Kidney epithelial cell (primary cell): Measurements from ENCODE around the gene ITGA3. TPM values are rescaled to one million over a fixed set of nuclear protein-coding genes. Genes with fewer than 3 reads are reported as not detected.
A peak's percentile ranks its signal among the peaks of the same experiment; 100 is the strongest.

ENCODE experiments used
- DNase-seq: peaks from one replicate; pipeline ENCODE4 v3.0.0-alpha.2; 2010; ENCODE audit warnings: low read depth
- H3K27me3 ChIP-seq: 2 replicates; pipeline ENCODE4 v1.6.0; 2011; ENCODE audit warnings: low read length; ENCODE audit not compliant: control insufficient read depth, insufficient read depth
- H3K36me3 ChIP-seq: 2 replicates; pipeline ENCODE4 v1.5.1; 2011; ENCODE audit warnings: low read length; ENCODE audit not compliant: control insufficient read depth, insufficient read depth
- H3K4me3 ChIP-seq: 2 replicates; pipeline ENCODE4 v1.5.1; 2011; ENCODE audit warnings: low read depth, mild to moderate bottlenecking, control low read depth, low read length
- CTCF ChIP-seq: IDR thresholded peaks from 2 replicates; pipeline ENCODE4 v1.5.1; 2011; ENCODE audit warnings: mild to moderate bottlenecking, moderate library complexity, low read length, control low read depth, inconsistent platforms; ENCODE audit not compliant: insufficient read depth, poor library complexity, severe bottlenecking
- total RNA-seq: library from RNA; depleted of rRNA; stranded (reverse); fragments of >200 nt; gene quantifications from 2 replicates; pipeline ENCODE4 v1.2.3, GENCODE V29; 2015

ITGA3 gene
- total RNA-seq, 1 donor from 2014 or later, result 1,029 TPM

- Histone ChIP-seq H3K27me3 (no peaks in the 10 kb centered on the region), H3K4me3 (no peak overlapping the region), H3K36me3 (peaks cover 9% of the 10 kb centered on the region)
- TF ChIP-seq CTCF, result no peak
- DNase-seq, result no peak
Measured at GRCh38 chr17:50063561-50064252, 7.8 kb downstream of the ITGA3 start.

GRCh38 chr17:50064253-50065001 lies 8.5 kb downstream of the ITGA3 start:
- DNase-seq, result peak; percentile 89
- Histone ChIP-seq H3K27me3 (no peaks in the 10 kb centered on the region), H3K36me3 (peaks cover 9% of the 10 kb centered on the region), H3K4me3 (no peak overlapping the region)
- no peak for TF ChIP-seq CTCF

- no peak for DNase-seq
- TF ChIP-seq CTCF, result no peak
- Histone ChIP-seq H3K4me3 (no peak overlapping the region), H3K36me3 (peaks cover 10% of the 10 kb centered on the region), H3K27me3 (no peaks in the 10 kb centered on the region)
Measured at GRCh38 chr17:50065056-50065455, 9.1 kb downstream of the ITGA3 start.

GRCh38 chr17:50066995-50067394 lies 11.1 kb downstream of the ITGA3 start:
- TF ChIP-seq CTCF, result no peak
- no peak for DNase-seq
- no peak overlapping the region for H3K4me3 ChIP-seq
- H3K27me3 ChIP-seq, result no peaks in the 10 kb centered on the region
- peaks cover 19% of the 10 kb centered on the region for H3K36me3 ChIP-seq

GRCh38 chr17:50067996-50068395 lies 12.1 kb downstream of the ITGA3 start:
- no peak for TF ChIP-seq CTCF
- H3K4me3 ChIP-seq, result no peak overlapping the region
- no peak for DNase-seq
- peaks cover 21% of the 10 kb centered on the region for H3K36me3 ChIP-seq
- no peaks in the 10 kb centered on the region for H3K27me3 ChIP-seq
